HL-60 (cell line): ENCODE measurements around the gene PLA2G4D.

Experiments used
- DNase-seq, 2 experiments: peaks; one replicate each; pipeline ENCODE4 v3.0.0-alpha.2; 2010 to 2020; ENCODE audit warnings: low read depth in 1 of 2, low spot score in 1 of 2
- H3K27ac ChIP-seq: fragments of 250-450 bp; sonication (Bioruptor Pico); replicated peaks from 2 replicates; pipeline ENCODE4 v1.5.1; 2020; ENCODE audit warnings: mild to moderate bottlenecking, moderate library complexity
- H3K27me3 ChIP-seq: fragments of 250-450 bp; sonication (Bioruptor Pico); 2 replicates; pipeline ENCODE4 v1.5.1; 2021; ENCODE audit warnings: mild to moderate bottlenecking, moderate library complexity; ENCODE audit not compliant: insufficient read depth, poor library complexity, severe bottlenecking
- H3K4me3 ChIP-seq: replicated peaks from 2 replicates; pipeline ENCODE4 v1.5.1; 2011; ENCODE audit warnings: mild to moderate bottlenecking, control low read depth, low read length; ENCODE audit not compliant: insufficient read depth
- CTCF ChIP-seq: IDR thresholded peaks from one replicate; pipeline ENCODE4 v1.5.1; 2011; ENCODE audit warnings: low read length, control low read depth, inconsistent platforms; ENCODE audit not compliant: insufficient read depth
- GABPA ChIP-seq: IDR thresholded peaks from 2 replicates; pipeline ENCODE4 v1.6.1; 2012; ENCODE audit warnings: low read depth
- POLR2AphosphoS5 ChIP-seq: IDR thresholded peaks from 2 replicates; pipeline ENCODE4 v1.6.1; 2012; ENCODE audit warnings: low read depth
- REST ChIP-seq: IDR thresholded peaks from 2 replicates; pipeline ENCODE4 v1.6.1; 2012; ENCODE audit warnings: low read depth; ENCODE audit not compliant: insufficient replicate concordance
- SPI1 ChIP-seq: IDR thresholded peaks from 2 replicates; pipeline ENCODE4 v1.6.1; 2012; ENCODE audit warnings: low read depth, mild to moderate bottlenecking, borderline replicate concordance

Gene PLA2G4D

GRCh38 chr15:42141246-42141645 lies 46.9 kb upstream of the PLA2G4D start:
- no peak overlapping the region for H3K4me3 ChIP-seq
- TF ChIP-seq REST: no peak
- TF ChIP-seq CTCF: no peak
- no peak overlapping the region for H3K27ac ChIP-seq
- no peaks in the 10 kb centered on the region for H3K27me3 ChIP-seq
- no peak for DNase-seq

GRCh38 chr15:42140383-42141070 lies 46.2 kb upstream of the PLA2G4D start:
- no peak for DNase-seq
- TF ChIP-seq REST (no peak), CTCF (no peak), SPI1 (no peak), GABPA (no peak), POLR2AphosphoS5 (no peak)
- Histone ChIP-seq H3K27ac (no peak overlapping the region), H3K4me3 (no peak overlapping the region), H3K27me3 (no peaks in the 10 kb centered on the region)

GRCh38 chr15:42139596-42139995 lies 45.2 kb upstream of the PLA2G4D start:
- Histone ChIP-seq H3K4me3 (no peak overlapping the region), H3K27me3 (no peaks in the 10 kb centered on the region), H3K27ac (no peak overlapping the region)
- DNase-seq: no peak
- TF ChIP-seq SPI1 (no peak), GABPA (no peak), POLR2AphosphoS5 (no peak), REST (no peak), CTCF (no peak)
